ENCODE results near the gene PCA3. TPM values are rescaled to one million over a fixed set of nuclear protein-coding genes. Genes with fewer than 3 reads are reported as not detected.

Gene PCA3
- total RNA-seq, 4 donors from 2014 or later = 0.43 TPM; not detected in 3

GRCh38 chr9:76720245-76720644 lies 44.0 kb upstream of the PCA3 start:
- Histone ChIP-seq H3K36me3 (no peaks in the 10 kb centered on the region), H3K27me3 (no peaks in the 10 kb centered on the region), H3K27ac (no peak overlapping the region), H3K9me3 (no peaks in the 10 kb centered on the region), H3K4me3 (no peak overlapping the region), H3K4me1 (peaks cover 0 to 7% of the 10 kb centered on the region in 2 donors)
- no peak for TF ChIP-seq POLR2A (IDR thresholded peaks at IDR 0.05)
- DNase-seq = no peak
- intact Hi-C loops (cut with DNase I; ENCODE audit: low total_unique reads) = no loop called here

GRCh38 chr9:76725011-76725546 lies 39.2 kb upstream of the PCA3 start:
- Histone ChIP-seq H3K4me1 (no peaks in the 10 kb centered on the region), H3K27me3 (no peaks in the 10 kb centered on the region), H3K4me3 (no peak overlapping the region), H3K9me3 (no peaks in the 10 kb centered on the region), H3K36me3 (no peaks in the 10 kb centered on the region), H3K27ac (no peak overlapping the region)
- DNase-seq = no peak
- no peak for TF ChIP-seq POLR2A (IDR thresholded peaks at IDR 0.05)
- intact Hi-C loops (cut with DNase I; ENCODE audit: low total_unique reads) = no loop called here

GRCh38 chr9:76725885-76726284 lies 38.4 kb upstream of the PCA3 start:
- Histone ChIP-seq H3K36me3 (no peaks in the 10 kb centered on the region), H3K27ac (no peak overlapping the region), H3K4me3 (no peak overlapping the region), H3K27me3 (no peaks in the 10 kb centered on the region), H3K4me1 (no peaks in the 10 kb centered on the region), H3K9me3 (no peaks in the 10 kb centered on the region)
- TF ChIP-seq CTCF (IDR thresholded peaks at IDR 0.05) = no peak
- TF ChIP-seq POLR2A (IDR thresholded peaks at IDR 0.05) = no peak
- intact Hi-C loops (cut with DNase I; ENCODE audit: low total_unique reads) = no loop called here
- DNase-seq = no peak

DNA sequence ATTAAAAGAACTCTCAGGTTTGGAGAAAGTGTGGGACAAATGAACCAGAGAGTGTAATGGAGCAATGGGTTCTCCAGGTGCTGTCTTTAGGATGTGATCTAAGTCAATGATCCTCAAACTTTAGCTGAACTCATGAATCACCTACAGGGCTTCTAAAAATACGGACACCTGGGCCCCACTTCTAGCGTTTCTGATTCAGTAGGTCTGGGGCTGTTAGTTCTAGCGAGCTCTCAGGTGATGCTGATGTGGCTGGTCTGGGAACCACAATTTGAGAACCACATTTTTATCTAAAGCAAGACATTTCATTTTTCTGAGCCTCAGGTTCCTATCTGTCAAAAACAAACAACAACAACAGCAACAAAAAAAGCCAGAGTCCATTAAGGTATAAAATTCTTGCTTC lies 35.1 kb upstream of the PCA3 start:
- no peak for DNase-seq
- H3K9me3 ChIP-seq = no peaks in the 10 kb centered on the region
- H3K4me3 ChIP-seq = no peak overlapping the region
- H3K27me3 ChIP-seq = no peaks in the 10 kb centered on the region
- no peaks in the 10 kb centered on the region for H3K36me3 ChIP-seq
- intact Hi-C loops (cut with DNase I; ENCODE audit: low total_unique reads) = no loop called here
- H3K4me1 ChIP-seq = no peaks in the 10 kb centered on the region
- TF ChIP-seq CTCF (IDR thresholded peaks at IDR 0.05) (no peak), POLR2A (IDR thresholded peaks at IDR 0.05) (no peak)
- no peak overlapping the region for H3K27ac ChIP-seq

DNA sequence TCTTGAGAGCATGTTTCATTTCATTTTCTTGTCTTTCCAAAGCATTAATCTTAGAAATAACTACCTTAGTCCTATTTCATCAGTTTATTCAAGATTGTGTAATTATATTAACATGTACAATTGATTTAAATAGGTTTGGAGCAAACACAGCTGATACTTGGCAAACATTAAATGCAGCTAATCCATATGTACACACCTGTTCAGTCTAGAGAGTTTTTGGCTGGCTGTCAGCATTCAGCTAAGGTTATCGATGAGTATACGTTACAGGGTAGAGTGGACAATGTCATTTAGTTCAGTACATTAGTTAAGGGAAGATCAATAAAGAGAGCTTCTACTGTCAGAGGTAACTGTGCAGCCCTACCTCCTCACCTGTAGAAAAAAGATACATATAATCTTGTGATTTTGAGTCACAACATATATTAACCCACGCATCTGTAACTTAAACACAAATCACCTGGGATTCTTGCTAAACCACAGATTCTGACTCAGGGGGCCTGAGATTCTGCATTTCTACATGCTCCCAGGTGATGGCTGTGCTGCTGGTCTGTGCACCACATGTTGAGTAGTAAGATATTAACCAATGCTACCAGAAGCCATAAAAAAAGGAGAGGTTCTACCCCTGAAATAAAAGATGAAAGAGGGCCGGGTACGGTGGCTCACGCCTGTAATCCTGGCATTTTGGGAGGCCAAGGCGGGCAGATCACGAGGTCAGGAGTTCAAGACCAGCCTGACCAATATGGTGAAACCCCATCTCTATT lies 34.1 kb upstream of the PCA3 start:
- intact Hi-C loops (cut with DNase I; ENCODE audit: low total_unique reads) = no loop called here
- no peak for DNase-seq
- TF ChIP-seq CTCF (IDR thresholded peaks at IDR 0.05) (no peak), POLR2A (IDR thresholded peaks at IDR 0.05) (no peak)
- Histone ChIP-seq H3K27me3 (no peaks in the 10 kb centered on the region), H3K36me3 (no peaks in the 10 kb centered on the region), H3K4me1 (no peaks in the 10 kb centered on the region), H3K9me3 (no peaks in the 10 kb centered on the region), H3K27ac (no peak overlapping the region), H3K4me3 (no peak overlapping the region)

- Histone ChIP-seq H3K9me3 (no peaks in the 10 kb centered on the region), H3K36me3 (no peaks in the 10 kb centered on the region), H3K27me3 (no peaks in the 10 kb centered on the region), H3K27ac (no peak overlapping the region), H3K4me1 (no peaks in the 10 kb centered on the region), H3K4me3 (no peak overlapping the region)
- intact Hi-C loops (cut with DNase I; ENCODE audit: low total_unique reads) = no loop called here
- no peak for TF ChIP-seq POLR2A (IDR thresholded peaks at IDR 0.05)
- TF ChIP-seq CTCF (IDR thresholded peaks at IDR 0.05) = no peak
- no peak for DNase-seq
Measured at GRCh38 chr9:76730801-76731200, 33.4 kb upstream of the PCA3 start.
